CD14-positive monocyte (primary cell): ENCODE results near the gene AHNAK2. TPM values are rescaled to one million over a fixed set of nuclear protein-coding genes. Genes with fewer than 3 reads are reported as not detected.

Experiments used
- DNase-seq, 3 donors: peaks; one replicate each; pipeline ENCODE4 v3.0.0-alpha.2; 2011 to 2022
- H2AFZ ChIP-seq: 2 replicates; pipeline ENCODE4 v1.6.0; 2012; ENCODE audit warnings: mild to moderate bottlenecking, low read depth, low read length, inconsistent platforms; ENCODE audit not compliant: insufficient read depth, poor library complexity, severe bottlenecking
- H3K27ac ChIP-seq, 2 donors: 1 replicate in 1 of 2; 2 replicates in 1 of 2; pipeline ENCODE4 v1.5.1; 2012 to 2013; ENCODE audit warnings: low read length in 2 of 2, control low read depth in 1 of 2, inconsistent platforms in 1 of 2, low read depth in 1 of 2, mild to moderate bottlenecking in 1 of 2
- H3K27me3 ChIP-seq, 2 donors: one replicate each; pipeline versions ENCODE4 v1.6.0 to v1.6.1; 2011 to 2013; ENCODE audit warnings: low read length in 2 of 2; ENCODE audit not compliant: control insufficient read depth in 2 of 2, insufficient read depth in 2 of 2
- H3K36me3 ChIP-seq, 2 donors: replicated peaks in 1 of 2; 1 replicate in 1 of 2; 2 replicates in 1 of 2; pipeline versions ENCODE4 v1.5.1 to v1.6.1; 2012 to 2013; ENCODE audit warnings: low read length in 2 of 2, control low read depth in 1 of 2, inconsistent platforms in 1 of 2, mild to moderate bottlenecking in 1 of 2; ENCODE audit not compliant: insufficient read depth in 2 of 2, control insufficient read depth in 1 of 2
- H3K4me1 ChIP-seq, 2 donors: 1 replicate in 1 of 2; 2 replicates in 1 of 2; pipeline versions ENCODE4 v1.5.1 to v1.6.1; 2012 to 2013; ENCODE audit warnings: low read length in 2 of 2, control low read depth in 1 of 2, inconsistent platforms in 1 of 2, mild to moderate bottlenecking in 1 of 2, moderate library complexity in 1 of 2; ENCODE audit not compliant: insufficient read depth in 2 of 2, control insufficient read depth in 1 of 2
- H3K4me2 ChIP-seq: replicated peaks from 2 replicates; pipeline ENCODE3; 2012; ENCODE audit warnings: low read length, moderate library complexity, mild to moderate bottlenecking; ENCODE audit not compliant: poor library complexity, severe bottlenecking; ENCODE audit errors: extremely low read depth
- H3K4me3 ChIP-seq, 3 experiments: fragments of 200-600 bp in 1 of 3; sonication (generic) in 1 of 3; replicated peaks in 1 of 3; 1 replicate in 2 of 3; 2 replicates in 1 of 3; pipeline ENCODE4 v1.5.1; 2011 to 2013; ENCODE audit warnings: low read length in 3 of 3, mild to moderate bottlenecking in 3 of 3, control low read depth in 2 of 3, low read depth in 2 of 3, inconsistent platforms in 1 of 3, moderate library complexity in 1 of 3
- H3K79me2 ChIP-seq: 2 replicates; pipeline ENCODE4 v1.6.0; 2012; ENCODE audit warnings: mild to moderate bottlenecking, control low read depth, inconsistent platforms, low read length, moderate library complexity; ENCODE audit not compliant: insufficient read depth
- H3K9ac ChIP-seq: 2 replicates; pipeline ENCODE4 v1.6.0; 2017; ENCODE audit warnings: low read length, mild to moderate bottlenecking; ENCODE audit not compliant: insufficient read depth, poor library complexity, severe bottlenecking
- H3K9me3 ChIP-seq, 2 donors: replicated peaks in 1 of 2; 1 replicate in 1 of 2; 2 replicates in 1 of 2; pipeline versions ENCODE4 v1.5.1 to v1.6.1; 2012 to 2013; ENCODE audit warnings: low read length in 2 of 2, control low read depth in 1 of 2; ENCODE audit not compliant: control insufficient read depth in 1 of 2, insufficient read depth in 1 of 2
- H4K20me1 ChIP-seq: 2 replicates; pipeline ENCODE4 v1.6.0; 2012; ENCODE audit warnings: mild to moderate bottlenecking, low read length, control low read depth, moderate library complexity; ENCODE audit not compliant: insufficient read depth
- H3K27ac Mint-ChIP-seq, 7 donors: one replicate each; pipeline ENCODE4 v1.8.0; 2020; ENCODE audit warnings: mild to moderate bottlenecking in 7 of 7, mixed read lengths in 7 of 7, moderate library complexity in 6 of 7, inconsistent platforms in 2 of 7
- H3K27me3 Mint-ChIP-seq, 3 donors: one replicate each; pipeline ENCODE4 v1.8.0; 2021 to 2022; ENCODE audit warnings: low read depth in 3 of 3, mild to moderate bottlenecking in 3 of 3, mixed read lengths in 3 of 3, moderate library complexity in 3 of 3, inconsistent platforms in 1 of 3
- H3K36me3 Mint-ChIP-seq, 2 donors: one replicate each; pipeline ENCODE4 v1.8.0; 2020; ENCODE audit warnings: mixed read lengths in 2 of 2, inconsistent platforms in 1 of 2, mild to moderate bottlenecking in 1 of 2
- H3K4me1 Mint-ChIP-seq: one replicate; pipeline ENCODE4 v1.8.0; 2020; ENCODE audit warnings: mild to moderate bottlenecking, mixed read lengths
- H3K4me3 Mint-ChIP-seq, 2 donors: one replicate each; pipeline ENCODE4 v1.8.0; 2020; ENCODE audit warnings: mild to moderate bottlenecking in 2 of 2, mixed read lengths in 2 of 2, moderate library complexity in 1 of 2
- H3K9me3 Mint-ChIP-seq, 7 donors: one replicate each; pipeline ENCODE4 v1.8.0; 2020 to 2022; ENCODE audit warnings: mixed read lengths in 7 of 7, mild to moderate bottlenecking in 6 of 7, moderate library complexity in 6 of 7, inconsistent platforms in 2 of 7
- WGBS: methylation state at CpG from one replicate; pipeline ENCODE4 v1.1.5; 2013; ENCODE audit warnings: missing lambda C conversion rate; ENCODE audit not compliant: insufficient coverage; 5-methylcytosine and 5-hydroxymethylcytosine counted together
- intact Hi-C, 2 donors: fragments of 100-400 bp; cut with micrococcal nuclease; formaldehyde crosslinking; loops; one replicate each; pipeline versions ENCODE4 v1.15.0 to v1.15.1; 2023
- polyA plus RNA-seq, 3 donors: library from polyadenylated mRNA; depleted of rRNA in 1 of 3; unstranded in 2 of 3; stranded (reverse) in 1 of 3; fragments of 300-500 nt in 2 of 3; fragments of >200 nt in 1 of 3; fragmentation: Illumina TruSeq in 2 of 3; gene quantifications; 1 replicate in 2 of 3; 2 replicates in 1 of 3; pipeline ENCODE4 v1.2.3, GENCODE V29; 2012 to 2021
- TF ChIP-seq, protein P1 (sequence below): fragments of 200-600 bp; IDR thresholded peaks from one replicate; pipeline ENCODE4 v1.8.0; 2022; ENCODE audit warnings: antibody characterized with exemption, mild to moderate bottlenecking

Gene AHNAK2
- polyA plus RNA-seq, 3 donors, result 0.01 TPM; not detected in 2

DNA sequence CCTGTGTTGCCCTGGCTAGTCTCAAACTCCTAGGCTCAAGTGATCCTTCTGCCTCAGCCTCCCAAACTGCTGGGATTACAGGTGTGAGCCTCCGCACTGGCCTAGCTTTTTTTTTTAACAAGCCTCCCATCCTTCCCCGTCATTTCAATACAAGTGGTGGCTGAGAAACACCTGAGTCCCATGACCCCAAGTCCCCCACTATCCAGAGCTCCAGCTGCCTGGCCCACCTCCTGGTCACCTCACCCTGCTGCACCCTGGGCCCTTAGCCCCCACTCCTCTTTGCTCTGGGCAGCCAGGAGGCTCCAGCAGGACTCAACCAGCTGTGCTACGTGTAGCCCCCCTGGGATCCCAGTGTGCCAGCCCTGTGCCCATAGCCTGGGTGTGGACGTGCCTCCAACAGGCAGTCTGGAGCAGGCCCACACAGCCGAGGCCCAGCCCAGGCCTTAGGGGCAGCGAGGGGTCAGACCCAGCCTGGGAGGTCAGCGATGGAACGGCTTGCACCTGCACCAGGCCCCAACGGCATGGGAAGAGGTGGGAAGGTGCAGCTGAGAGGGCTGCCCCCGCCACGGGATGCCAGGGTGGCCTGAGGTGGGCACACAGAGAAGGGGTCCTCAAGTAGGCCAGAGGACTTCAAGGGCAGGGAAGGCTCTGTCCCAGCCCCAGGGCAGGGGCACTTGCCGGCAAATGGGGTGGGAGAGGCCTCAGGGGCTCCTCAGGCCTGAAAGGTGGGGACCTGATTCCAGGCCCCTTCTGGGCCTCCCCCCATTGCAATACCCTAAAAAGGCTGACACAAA lies 6.5 kb downstream of the AHNAK2 start:
- Histone ChIP-seq H3K27me3 (peaks cover 2 to 27% of the 10 kb centered on the region in 2 donors), H4K20me1 (no peaks in the 10 kb centered on the region), H3K9ac (no peak overlapping the region), H2AFZ (no peak overlapping the region), H3K79me2 (no peaks in the 10 kb centered on the region), H3K36me3 (no peaks in the 10 kb centered on the region), H3K4me2 (no peak overlapping the region), H3K4me3 (no peak overlapping the region), H3K4me1 (peaks cover 0 to 9% of the 10 kb centered on the region in 2 donors), H3K27ac (no peak overlapping the region), H3K9me3 (no peaks in the 10 kb centered on the region)
- TF ChIP-seq, protein P1, sequence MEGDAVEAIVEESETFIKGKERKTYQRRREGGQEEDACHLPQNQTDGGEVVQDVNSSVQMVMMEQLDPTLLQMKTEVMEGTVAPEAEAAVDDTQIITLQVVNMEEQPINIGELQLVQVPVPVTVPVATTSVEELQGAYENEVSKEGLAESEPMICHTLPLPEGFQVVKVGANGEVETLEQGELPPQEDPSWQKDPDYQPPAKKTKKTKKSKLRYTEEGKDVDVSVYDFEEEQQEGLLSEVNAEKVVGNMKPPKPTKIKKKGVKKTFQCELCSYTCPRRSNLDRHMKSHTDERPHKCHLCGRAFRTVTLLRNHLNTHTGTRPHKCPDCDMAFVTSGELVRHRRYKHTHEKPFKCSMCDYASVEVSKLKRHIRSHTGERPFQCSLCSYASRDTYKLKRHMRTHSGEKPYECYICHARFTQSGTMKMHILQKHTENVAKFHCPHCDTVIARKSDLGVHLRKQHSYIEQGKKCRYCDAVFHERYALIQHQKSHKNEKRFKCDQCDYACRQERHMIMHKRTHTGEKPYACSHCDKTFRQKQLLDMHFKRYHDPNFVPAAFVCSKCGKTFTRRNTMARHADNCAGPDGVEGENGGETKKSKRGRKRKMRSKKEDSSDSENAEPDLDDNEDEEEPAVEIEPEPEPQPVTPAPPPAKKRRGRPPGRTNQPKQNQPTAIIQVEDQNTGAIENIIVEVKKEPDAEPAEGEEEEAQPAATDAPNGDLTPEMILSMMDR, result no peak
- WGBS, result 94% methylated on average over 12 of the region's 12 CpGs
- Mint-ChIP-seq H3K27ac (no peak overlapping the region), H3K27me3 (peaks cover 27 to 37% (median 33%) of the 10 kb centered on the region in 3 donors), H3K36me3 (peaks cover 0 to 1% of the 10 kb centered on the region in 2 donors), H3K9me3 (peaks cover 0 to 4% (median 0%) of the 10 kb centered on the region in 7 donors), H3K4me3 (no peak overlapping the region), H3K4me1 (peaks cover 10% of the 10 kb centered on the region)
- intact Hi-C loops, result loop anchor here in 1 of 2 donors (5.0 kb wide), 1 partner anchor 116 kb away; no protein-coding TSS in a partner anchor
- DNase-seq, result no peak

DNA sequence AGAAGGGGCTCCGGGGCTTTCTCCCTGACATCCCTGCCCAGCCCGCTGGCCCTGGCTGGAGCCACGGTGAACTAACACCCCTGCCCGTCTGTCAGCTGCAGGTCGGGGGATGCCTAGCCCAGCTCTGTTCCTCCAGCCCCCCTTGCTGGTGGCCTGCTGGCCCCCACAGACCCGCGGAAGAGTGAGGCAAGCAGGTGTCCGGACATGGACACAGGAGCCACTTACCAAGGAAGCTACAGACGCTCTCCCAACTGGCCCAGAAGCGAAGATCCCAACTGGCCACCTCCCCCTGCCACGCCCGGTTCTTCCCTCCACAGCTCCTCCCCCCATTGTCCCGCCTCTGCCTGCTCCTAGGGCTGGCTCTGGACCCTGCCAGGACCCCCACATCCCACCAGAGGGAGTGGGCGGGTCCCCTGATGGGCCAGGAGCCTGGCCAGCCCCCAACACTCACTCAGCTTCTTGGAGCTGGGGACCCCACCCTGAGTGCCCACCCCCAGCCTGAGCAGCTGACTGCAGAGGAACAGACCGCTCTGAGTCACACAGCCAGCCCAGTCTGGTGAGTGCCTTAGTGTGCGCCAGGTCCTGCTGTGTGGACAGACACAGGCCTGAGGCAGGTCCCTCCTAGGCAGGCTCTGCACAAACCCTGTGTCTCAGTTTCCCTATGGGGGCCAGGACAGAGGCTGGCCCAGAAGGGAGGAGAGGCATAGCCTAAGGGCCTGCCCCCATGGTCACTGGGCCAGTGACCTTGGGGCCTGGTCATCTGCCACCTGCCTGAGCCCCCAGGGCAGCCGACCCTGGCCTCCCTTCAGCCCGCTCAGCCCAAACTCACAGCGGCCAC lies 7.7 kb downstream of the AHNAK2 start:
- H3K4me2 ChIP-seq, result no peak overlapping the region
- no peak overlapping the region for H2AFZ ChIP-seq
- H3K27ac ChIP-seq, result no peak overlapping the region
- DNase-seq, result no peak
- no peaks in the 10 kb centered on the region for H3K36me3 Mint-ChIP-seq
- H3K27ac Mint-ChIP-seq, result no peak overlapping the region
- no peaks in the 10 kb centered on the region for H3K36me3 ChIP-seq
- H3K27me3 Mint-ChIP-seq, result peaks cover 20 to 35% (median 31%) of the 10 kb centered on the region in 3 donors
- H3K4me1 ChIP-seq, result no peaks in the 10 kb centered on the region
- H3K9me3 Mint-ChIP-seq, result no peaks in the 10 kb centered on the region
- no peaks in the 10 kb centered on the region for H3K9me3 ChIP-seq
- intact Hi-C loops, result loop anchor here in 1 of 2 donors (5.0 kb wide), 1 partner anchor 117 kb away; no protein-coding TSS in a partner anchor
- no peaks in the 10 kb centered on the region for H4K20me1 ChIP-seq
- no peaks in the 10 kb centered on the region for H3K79me2 ChIP-seq
- WGBS, result 93% methylated on average over 19 of the region's 19 CpGs
- H3K4me3 Mint-ChIP-seq, result no peak overlapping the region
- H3K9ac ChIP-seq, result no peak overlapping the region
- peaks cover 4% of the 10 kb centered on the region for H3K4me1 Mint-ChIP-seq
- peaks cover 2 to 23% of the 10 kb centered on the region in 2 donors for H3K27me3 ChIP-seq
- H3K4me3 ChIP-seq, result no peak overlapping the region
- TF ChIP-seq, protein P1, result no peak
